ENCODE measurements around the gene MYZAP.

DNA sequence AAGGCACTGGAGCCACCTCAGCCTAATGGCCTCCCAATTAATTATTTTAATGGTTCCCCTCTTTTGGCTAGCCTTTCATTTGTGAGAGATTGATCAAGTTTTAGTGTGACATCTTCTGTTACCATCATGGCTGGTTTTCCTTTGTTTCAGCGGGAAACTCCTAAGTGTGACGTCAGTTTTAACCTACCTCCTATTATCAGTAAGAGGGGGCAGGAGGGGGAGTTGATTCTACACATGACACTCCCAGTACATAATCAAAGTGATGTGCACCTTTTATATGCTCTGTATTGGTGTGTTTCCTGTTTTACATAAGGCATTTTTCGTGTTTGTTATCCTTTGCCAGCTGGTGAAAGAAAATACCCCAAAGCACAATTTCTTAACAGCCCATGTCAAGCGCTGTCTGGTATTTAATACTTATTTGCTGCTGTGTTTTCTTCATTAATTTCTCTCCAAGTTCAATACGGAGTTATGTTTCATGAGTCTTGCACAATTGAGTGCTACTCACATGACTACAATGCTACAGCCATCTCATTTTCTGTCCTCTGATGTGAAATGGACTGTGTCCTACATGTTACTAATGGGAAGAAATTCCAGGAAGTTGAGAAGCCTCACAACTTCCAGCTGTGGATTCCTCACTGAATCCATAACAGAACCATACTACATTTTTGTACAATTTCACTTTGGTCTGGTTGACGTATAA, 62.6 kb downstream of the MYZAP start:
- TF ChIP-seq, protein P1, sequence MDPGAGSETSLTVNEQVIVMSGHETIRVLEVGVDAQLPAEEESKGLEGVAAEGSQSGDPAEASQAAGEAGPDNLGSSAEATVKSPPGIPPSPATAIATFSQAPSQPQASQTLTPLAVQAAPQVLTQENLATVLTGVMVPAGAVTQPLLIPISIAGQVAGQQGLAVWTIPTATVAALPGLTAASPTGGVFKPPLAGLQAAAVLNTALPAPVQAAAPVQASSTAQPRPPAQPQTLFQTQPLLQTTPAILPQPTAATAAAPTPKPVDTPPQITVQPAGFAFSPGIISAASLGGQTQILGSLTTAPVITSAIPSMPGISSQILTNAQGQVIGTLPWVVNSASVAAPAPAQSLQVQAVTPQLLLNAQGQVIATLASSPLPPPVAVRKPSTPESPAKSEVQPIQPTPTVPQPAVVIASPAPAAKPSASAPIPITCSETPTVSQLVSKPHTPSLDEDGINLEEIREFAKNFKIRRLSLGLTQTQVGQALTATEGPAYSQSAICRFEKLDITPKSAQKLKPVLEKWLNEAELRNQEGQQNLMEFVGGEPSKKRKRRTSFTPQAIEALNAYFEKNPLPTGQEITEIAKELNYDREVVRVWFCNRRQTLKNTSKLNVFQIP (CRISPR knock-in tag; IDR thresholded peaks at IDR 0.05; ENCODE audit: borderline replicate concordance, low read depth): no peak
- TF ChIP-seq TOX (CRISPR knock-in tag; IDR thresholded peaks at IDR 0.05; ENCODE audit: borderline replicate concordance): no peak
- TF ChIP-seq ARNTL (CRISPR knock-in tag; IDR thresholded peaks at IDR 0.05; ENCODE audit: borderline replicate concordance, low read depth): no peak
- TF ChIP-seq ZFP3 (CRISPR knock-in tag; IDR thresholded peaks at IDR 0.05): no peak
- no peak for TF ChIP-seq OSR1 (CRISPR knock-in tag; IDR thresholded peaks at IDR 0.05)
- no peak for TF ChIP-seq GLIS3 (CRISPR knock-in tag; IDR thresholded peaks at IDR 0.05)
- TF ChIP-seq ISL1 (CRISPR knock-in tag; IDR thresholded peaks at IDR 0.05): no peak
- TF ChIP-seq SNAI2 (CRISPR knock-in tag; IDR thresholded peaks at IDR 0.05): no peak
- no peak for TF ChIP-seq CSDC2 (CRISPR knock-in tag; IDR thresholded peaks at IDR 0.05)
- TF ChIP-seq, protein P2, sequence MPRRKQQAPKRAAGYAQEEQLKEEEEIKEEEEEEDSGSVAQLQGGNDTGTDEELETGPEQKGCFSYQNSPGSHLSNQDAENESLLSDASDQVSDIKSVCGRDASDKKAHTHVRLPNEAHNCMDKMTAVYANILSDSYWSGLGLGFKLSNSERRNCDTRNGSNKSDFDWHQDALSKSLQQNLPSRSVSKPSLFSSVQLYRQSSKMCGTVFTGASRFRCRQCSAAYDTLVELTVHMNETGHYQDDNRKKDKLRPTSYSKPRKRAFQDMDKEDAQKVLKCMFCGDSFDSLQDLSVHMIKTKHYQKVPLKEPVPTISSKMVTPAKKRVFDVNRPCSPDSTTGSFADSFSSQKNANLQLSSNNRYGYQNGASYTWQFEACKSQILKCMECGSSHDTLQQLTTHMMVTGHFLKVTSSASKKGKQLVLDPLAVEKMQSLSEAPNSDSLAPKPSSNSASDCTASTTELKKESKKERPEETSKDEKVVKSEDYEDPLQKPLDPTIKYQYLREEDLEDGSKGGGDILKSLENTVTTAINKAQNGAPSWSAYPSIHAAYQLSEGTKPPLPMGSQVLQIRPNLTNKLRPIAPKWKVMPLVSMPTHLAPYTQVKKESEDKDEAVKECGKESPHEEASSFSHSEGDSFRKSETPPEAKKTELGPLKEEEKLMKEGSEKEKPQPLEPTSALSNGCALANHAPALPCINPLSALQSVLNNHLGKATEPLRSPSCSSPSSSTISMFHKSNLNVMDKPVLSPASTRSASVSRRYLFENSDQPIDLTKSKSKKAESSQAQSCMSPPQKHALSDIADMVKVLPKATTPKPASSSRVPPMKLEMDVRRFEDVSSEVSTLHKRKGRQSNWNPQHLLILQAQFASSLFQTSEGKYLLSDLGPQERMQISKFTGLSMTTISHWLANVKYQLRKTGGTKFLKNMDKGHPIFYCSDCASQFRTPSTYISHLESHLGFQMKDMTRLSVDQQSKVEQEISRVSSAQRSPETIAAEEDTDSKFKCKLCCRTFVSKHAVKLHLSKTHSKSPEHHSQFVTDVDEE (CRISPR knock-in tag; IDR thresholded peaks at IDR 0.05): no peak
- no peak for TF ChIP-seq ZNF565 (CRISPR knock-in tag; conservative IDR thresholded peaks at IDR 0.05; ENCODE audit: low read depth)
- no peak for TF ChIP-seq ZC3H10 (CRISPR knock-in tag; IDR thresholded peaks at IDR 0.05)

All from SK-N-SH treated with all-trans-retinoic acid at 6 μM for 48 hours (cell line).